Measurements from ENCODE around the gene LRP1. TPM values are rescaled to one million over a fixed set of nuclear protein-coding genes. Genes with fewer than 3 reads are reported as not detected.
A peak's percentile ranks its signal among the peaks of the same experiment; 100 is the strongest.

LRP1 gene
- total RNA-seq, 4 donors from 2014 or later = 128 to 312 (median 207) TPM

DNA sequence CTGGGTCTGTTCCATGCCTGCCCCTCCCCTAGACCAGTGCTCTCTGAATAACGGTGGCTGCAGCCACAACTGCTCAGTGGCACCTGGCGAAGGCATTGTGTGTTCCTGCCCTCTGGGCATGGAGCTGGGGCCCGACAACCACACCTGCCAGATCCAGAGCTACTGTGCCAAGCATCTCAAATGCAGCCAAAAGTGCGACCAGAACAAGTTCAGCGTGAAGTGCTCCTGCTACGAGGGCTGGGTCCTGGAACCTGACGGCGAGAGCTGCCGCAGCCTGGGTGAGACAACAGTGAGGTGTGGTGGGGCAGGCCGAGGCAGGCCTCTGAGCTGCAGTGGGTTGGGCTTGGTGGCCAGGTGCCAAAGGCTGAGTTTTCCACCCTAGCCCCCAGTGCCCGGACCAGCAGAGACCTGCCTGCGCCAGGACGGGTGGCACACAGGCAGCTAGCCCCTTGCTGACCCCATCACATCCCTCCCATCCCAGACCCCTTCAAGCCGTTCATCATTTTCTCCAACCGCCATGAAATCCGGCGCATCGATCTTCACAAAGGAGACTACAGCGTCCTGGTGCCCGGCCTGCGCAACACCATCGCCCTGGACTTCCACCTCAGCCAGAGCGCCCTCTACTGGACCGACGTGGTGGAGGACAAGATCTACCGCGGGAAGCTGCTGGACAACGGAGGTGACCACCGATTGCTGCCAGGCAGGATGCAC, 47.3 kb downstream of the LRP1 start:
- peak overlapping the region in 1 of 4 donors; percentile 25 for H3K27ac ChIP-seq
- no peaks in the 10 kb centered on the region for H3K9me3 ChIP-seq
- H3K27me3 ChIP-seq = no peaks in the 10 kb centered on the region
- peaks cover 0 to 80% (median 0%) of the 10 kb centered on the region in 3 donors for H3K36me3 ChIP-seq
- TF ChIP-seq, protein P1, sequence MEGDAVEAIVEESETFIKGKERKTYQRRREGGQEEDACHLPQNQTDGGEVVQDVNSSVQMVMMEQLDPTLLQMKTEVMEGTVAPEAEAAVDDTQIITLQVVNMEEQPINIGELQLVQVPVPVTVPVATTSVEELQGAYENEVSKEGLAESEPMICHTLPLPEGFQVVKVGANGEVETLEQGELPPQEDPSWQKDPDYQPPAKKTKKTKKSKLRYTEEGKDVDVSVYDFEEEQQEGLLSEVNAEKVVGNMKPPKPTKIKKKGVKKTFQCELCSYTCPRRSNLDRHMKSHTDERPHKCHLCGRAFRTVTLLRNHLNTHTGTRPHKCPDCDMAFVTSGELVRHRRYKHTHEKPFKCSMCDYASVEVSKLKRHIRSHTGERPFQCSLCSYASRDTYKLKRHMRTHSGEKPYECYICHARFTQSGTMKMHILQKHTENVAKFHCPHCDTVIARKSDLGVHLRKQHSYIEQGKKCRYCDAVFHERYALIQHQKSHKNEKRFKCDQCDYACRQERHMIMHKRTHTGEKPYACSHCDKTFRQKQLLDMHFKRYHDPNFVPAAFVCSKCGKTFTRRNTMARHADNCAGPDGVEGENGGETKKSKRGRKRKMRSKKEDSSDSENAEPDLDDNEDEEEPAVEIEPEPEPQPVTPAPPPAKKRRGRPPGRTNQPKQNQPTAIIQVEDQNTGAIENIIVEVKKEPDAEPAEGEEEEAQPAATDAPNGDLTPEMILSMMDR (IDR thresholded peaks at IDR 0.05) = peak in 4 of 6 experiments; percentile 59 to 77 (median 67)
- TF ChIP-seq POLR2A (IDR thresholded peaks at IDR 0.05) = no peak
- no peak overlapping the region for H3K4me3 ChIP-seq
- peaks cover 0 to 4% (median 0%) of the 10 kb centered on the region in 4 donors for H3K4me1 ChIP-seq
- peak; percentile 49 to 86 (median 83) for DNase-seq

DNA sequence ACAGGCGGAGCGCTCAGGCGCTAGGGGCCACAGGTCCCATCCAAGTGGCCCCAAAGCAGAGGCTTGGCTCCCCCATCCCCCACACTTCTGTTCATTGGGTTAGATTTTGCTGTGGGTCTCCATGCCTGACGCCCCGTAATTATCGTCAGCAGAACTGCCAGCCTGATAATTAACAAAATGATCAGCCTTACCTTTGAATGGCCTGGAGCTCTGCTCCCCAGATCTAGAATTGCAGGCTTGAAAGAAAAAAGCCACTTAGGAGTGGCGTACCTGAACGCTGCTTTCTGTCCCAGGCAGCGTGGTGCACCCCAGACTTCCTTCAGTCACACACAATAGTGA, 47.8 kb downstream of the LRP1 start:
- Histone ChIP-seq H3K4me1 (peaks cover 0 to 4% (median 0%) of the 10 kb centered on the region in 4 donors), H3K9me3 (no peaks in the 10 kb centered on the region), H3K27ac (no peak overlapping the region), H3K36me3 (peaks cover 0 to 80% (median 0%) of the 10 kb centered on the region in 3 donors), H3K27me3 (no peaks in the 10 kb centered on the region), H3K4me3 (no peak overlapping the region)
- TF ChIP-seq POLR2A (IDR thresholded peaks at IDR 0.05) = no peak
- TF ChIP-seq, protein P1 (IDR thresholded peaks at IDR 0.05) = peak in 1 of 6 experiments; percentile 11
- no peak for DNase-seq

DNA sequence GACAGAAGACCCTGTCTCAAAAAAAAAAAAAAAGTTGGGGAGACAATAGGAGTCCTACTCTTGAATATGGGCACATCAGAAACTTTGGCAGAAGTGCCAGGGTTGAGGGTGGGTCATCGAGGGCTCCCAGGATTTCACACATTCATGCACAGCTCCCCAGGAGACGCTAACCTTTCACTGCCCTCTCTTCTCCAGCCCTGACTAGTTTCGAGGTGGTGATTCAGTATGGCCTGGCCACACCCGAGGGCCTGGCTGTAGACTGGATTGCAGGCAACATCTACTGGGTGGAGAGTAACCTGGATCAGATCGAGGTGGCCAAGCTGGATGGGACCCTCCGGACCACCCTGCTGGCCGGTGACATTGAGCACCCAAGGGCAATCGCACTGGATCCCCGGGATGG, 48.6 kb downstream of the LRP1 start:
- Histone ChIP-seq H3K4me3 (no peak overlapping the region), H3K27ac (no peak overlapping the region), H3K9me3 (no peaks in the 10 kb centered on the region), H3K4me1 (no peaks in the 10 kb centered on the region), H3K36me3 (peaks cover 0 to 87% (median 0%) of the 10 kb centered on the region in 3 donors), H3K27me3 (no peaks in the 10 kb centered on the region)
- no peak for DNase-seq
- no peak for TF ChIP-seq POLR2A (IDR thresholded peaks at IDR 0.05)
- TF ChIP-seq, protein P1 (IDR thresholded peaks at IDR 0.05) = no peak

DNA sequence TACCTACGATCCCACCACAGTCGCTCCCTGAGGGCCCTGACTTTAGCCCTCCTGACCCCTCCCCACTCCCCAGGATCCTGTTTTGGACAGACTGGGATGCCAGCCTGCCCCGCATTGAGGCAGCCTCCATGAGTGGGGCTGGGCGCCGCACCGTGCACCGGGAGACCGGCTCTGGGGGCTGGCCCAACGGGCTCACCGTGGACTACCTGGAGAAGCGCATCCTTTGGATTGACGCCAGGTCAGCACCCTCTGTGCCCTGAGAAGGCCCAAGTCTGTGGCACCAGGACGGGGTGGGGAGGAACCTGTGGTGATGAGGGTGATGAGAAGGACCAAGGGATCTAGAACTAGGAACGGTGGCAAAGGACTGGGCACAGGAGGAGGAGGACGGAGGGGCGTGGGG, 49.1 kb downstream of the LRP1 start:
- Histone ChIP-seq H3K27me3 (no peaks in the 10 kb centered on the region), H3K27ac (no peak overlapping the region), H3K4me1 (no peaks in the 10 kb centered on the region), H3K9me3 (no peaks in the 10 kb centered on the region), H3K36me3 (peaks cover 0 to 88% (median 0%) of the 10 kb centered on the region in 3 donors), H3K4me3 (no peak overlapping the region)
- DNase-seq = no peak
- TF ChIP-seq, protein P1 (IDR thresholded peaks at IDR 0.05) = no peak
- TF ChIP-seq POLR2A (IDR thresholded peaks at IDR 0.05) = no peak

DNA sequence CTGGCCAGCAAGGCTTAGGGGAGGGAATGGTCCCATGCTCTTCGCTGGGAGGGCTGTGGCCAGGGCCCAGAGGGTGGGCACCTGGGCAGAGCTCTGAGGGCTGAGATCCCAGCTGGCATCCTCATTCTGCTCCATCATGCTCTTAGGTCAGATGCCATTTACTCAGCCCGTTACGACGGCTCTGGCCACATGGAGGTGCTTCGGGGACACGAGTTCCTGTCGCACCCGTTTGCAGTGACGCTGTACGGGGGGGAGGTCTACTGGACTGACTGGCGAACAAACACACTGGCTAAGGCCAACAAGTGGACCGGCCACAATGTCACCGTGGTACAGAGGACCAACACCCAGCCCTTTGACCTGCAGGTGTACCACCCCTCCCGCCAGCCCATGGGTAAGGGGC, 49.9 kb downstream of the LRP1 start:
- no peak for TF ChIP-seq POLR2A (IDR thresholded peaks at IDR 0.05)
- TF ChIP-seq, protein P1 (IDR thresholded peaks at IDR 0.05) = no peak
- no peak for DNase-seq

More for the DNA sequence above, 49.9 kb downstream of the LRP1 start:
- Histone ChIP-seq H3K36me3 (peaks cover 0 to 86% (median 0%) of the 10 kb centered on the region in 3 donors), H3K27me3 (no peaks in the 10 kb centered on the region), H3K4me1 (no peaks in the 10 kb centered on the region), H3K4me3 (no peak overlapping the region), H3K9me3 (no peaks in the 10 kb centered on the region), H3K27ac (no peak overlapping the region)

Data from Peyer's patch (tissue), 4 donors.